GM23338 (cell line): ENCODE data around the gene ENOX1. TPM values are rescaled to one million over a fixed set of nuclear protein-coding genes. Genes with fewer than 3 reads are reported as not detected.

ENCODE experiments used
- ATAC-seq: fragments of 200-7000 bp; cut with Tn5 transposase; 3 replicates; pipeline ENCODE4 v1.9.1; 2020
- DNase-seq: peaks from one replicate; pipeline ENCODE4 v3.0.0-alpha.2; 2015; ENCODE audit warnings: low spot score
- H2AFZ ChIP-seq: fragments of 200-600 bp; sonication (generic); 2 replicates; pipeline ENCODE4 v1.8.0; 2016; ENCODE audit warnings: antibody characterized with exemption, mild to moderate bottlenecking, moderate library complexity
- H3F3A ChIP-seq: fragments of 200-600 bp; sonication (generic); replicated peaks from 2 replicates; pipeline ENCODE4 v1.8.0; 2017; ENCODE audit warnings: antibody characterized with exemption, mixed run types, low read depth
- H3K27ac ChIP-seq: fragments of 200-600 bp; sonication (generic); 2 replicates; pipeline ENCODE4 v1.6.1; 2016; ENCODE audit warnings: low read depth
- H3K27me3 ChIP-seq: fragments of 200-600 bp; sonication (generic); 2 replicates; pipeline ENCODE4 v1.8.0; 2016; ENCODE audit warnings: mild to moderate bottlenecking, mixed run types, moderate library complexity; ENCODE audit not compliant: insufficient read depth
- H3K36me3 ChIP-seq: fragments of 200-600 bp; sonication (generic); 2 replicates; pipeline ENCODE4 v1.8.0; 2016; ENCODE audit warnings: mild to moderate bottlenecking; ENCODE audit not compliant: insufficient read depth
- H3K4me1 ChIP-seq: fragments of 200-600 bp; sonication (generic); 2 replicates; pipeline ENCODE4 v1.8.0; 2016; ENCODE audit warnings: mild to moderate bottlenecking, moderate library complexity; ENCODE audit not compliant: insufficient read depth
- H3K4me2 ChIP-seq: fragments of 200-600 bp; sonication (generic); 2 replicates; pipeline ENCODE4 v1.7.1; 2017; ENCODE audit warnings: mixed run types
- H3K4me3 ChIP-seq: fragments of 200-600 bp; sonication (generic); 2 replicates; pipeline ENCODE4 v1.6.1; 2016; ENCODE audit warnings: mixed run types
- H3K79me2 ChIP-seq: fragments of 200-600 bp; sonication (generic); replicated peaks from 2 replicates; pipeline ENCODE4 v1.8.0; 2017; ENCODE audit warnings: mild to moderate bottlenecking; ENCODE audit not compliant: insufficient read depth
- H3K9me2 ChIP-seq: fragments of 200-600 bp; sonication (generic); 2 replicates; pipeline ENCODE4 v1.8.0; 2017; ENCODE audit not compliant: insufficient read depth
- H4K20me1 ChIP-seq: fragments of 200-600 bp; sonication (generic); replicated peaks from 2 replicates; pipeline ENCODE4 v1.8.0; 2017; ENCODE audit warnings: mild to moderate bottlenecking; ENCODE audit not compliant: insufficient read depth
- H3K27ac Mint-ChIP-seq: 2 replicates; pipeline ENCODE4 v1.8.0; 2020; ENCODE audit warnings: inconsistent platforms, mild to moderate bottlenecking, moderate library complexity, mixed read lengths
- H3K27me3 Mint-ChIP-seq: 3 replicates; pipeline ENCODE4 v1.8.0; 2022; ENCODE audit warnings: low read depth, mild to moderate bottlenecking, moderate library complexity, mixed read lengths, inconsistent platforms; ENCODE audit not compliant: insufficient read depth, poor library complexity
- H3K36me3 Mint-ChIP-seq: 3 replicates; pipeline ENCODE4 v1.8.0; 2021; ENCODE audit warnings: low read depth, mild to moderate bottlenecking, inconsistent platforms, moderate library complexity, mixed read lengths
- H3K4me1 Mint-ChIP-seq: 3 replicates; pipeline ENCODE4 v1.8.0; 2020; ENCODE audit warnings: mild to moderate bottlenecking, inconsistent platforms, mixed read lengths
- H3K4me3 Mint-ChIP-seq: 3 replicates; pipeline ENCODE4 v1.8.0; 2021; ENCODE audit warnings: moderate library complexity, mild to moderate bottlenecking, inconsistent platforms, mixed read lengths
- H3K9me3 Mint-ChIP-seq: 3 replicates; pipeline ENCODE4 v1.8.0; 2020; ENCODE audit warnings: moderate library complexity, mild to moderate bottlenecking, inconsistent platforms, mixed read lengths
- CREB1 ChIP-seq: fragments of 250-450 bp; sonication (Bioruptor Pico); IDR thresholded peaks from 2 replicates; pipeline ENCODE4 v1.5.0; 2020; ENCODE audit warnings: low read depth, mild to moderate bottlenecking, moderate library complexity
- EZH2 ChIP-seq: fragments of 200-600 bp; sonication (generic); IDR thresholded peaks from one replicate; pipeline ENCODE4 v1.8.0; 2017; ENCODE audit warnings: antibody characterized with exemption, mild to moderate bottlenecking, low read depth; ENCODE audit not compliant: unreplicated experiment
- JUNB ChIP-seq: IDR thresholded peaks from one replicate; pipeline ENCODE4 v1.6.1; 2016; ENCODE audit warnings: antibody characterized with exemption; ENCODE audit not compliant: unreplicated experiment
- NANOG ChIP-seq: IDR thresholded peaks from 2 replicates; pipeline ENCODE4 v1.6.1; 2016; ENCODE audit warnings: antibody characterized with exemption, borderline replicate concordance
- POLR2AphosphoS5 ChIP-seq: IDR thresholded peaks from 2 replicates; pipeline ENCODE4 v1.6.1; 2016; ENCODE audit warnings: antibody characterized with exemption, low read depth
- STAT1 ChIP-seq: IDR thresholded peaks from one replicate; pipeline ENCODE4 v1.6.1; 2016; ENCODE audit warnings: antibody characterized with exemption; ENCODE audit not compliant: unreplicated experiment
- ZNF331 ChIP-seq: fragments of 250-450 bp; sonication (Bioruptor Pico); IDR thresholded peaks from 2 replicates; pipeline ENCODE4 v1.5.0; 2020; ENCODE audit warnings: low read depth, mild to moderate bottlenecking, moderate library complexity
- polyA plus RNA-seq: library from polyadenylated mRNA; unstranded; fragments of >200 nt; fragmentation: Nextera tagmentation; extraction: Ambion mirVana; gene quantifications from 2 replicates; pipeline ENCODE4 v1.2.1, GENCODE V29; 2016
- total RNA-seq: library from RNA; depleted of rRNA; stranded (reverse); fragments of >200 nt; shearing (Covaris generic); gene quantifications from 2 replicates; pipeline ENCODE4 v1.2.3, GENCODE V29; 2014
- TF ChIP-seq, protein P1 (sequence below): IDR thresholded peaks from one replicate; pipeline ENCODE4 v1.6.1; 2018; ENCODE audit warnings: antibody characterized with exemption; ENCODE audit not compliant: unreplicated experiment
- TF ChIP-seq, protein P2 (sequence below): IDR thresholded peaks from 2 replicates; pipeline ENCODE4 v1.6.1; 2016; ENCODE audit warnings: antibody characterized with exemption
- TF ChIP-seq, protein P3 (sequence below), 2 experiments: fragments of 200-600 bp in 1 of 2; sonication (generic) in 1 of 2; conservative IDR thresholded peaks; 2 replicates each; pipeline versions ENCODE4 v1.5.1 to v1.6.1; 2016 to 2017; ENCODE audit warnings: antibody characterized with exemption in 2 of 2, low read depth in 2 of 2, mild to moderate bottlenecking in 2 of 2, moderate library complexity in 1 of 2

Gene ENOX1
- total and polyA plus RNA-seq, 2 experiments from 2014 or later, result 0.66 to 0.81 TPM

DNA sequence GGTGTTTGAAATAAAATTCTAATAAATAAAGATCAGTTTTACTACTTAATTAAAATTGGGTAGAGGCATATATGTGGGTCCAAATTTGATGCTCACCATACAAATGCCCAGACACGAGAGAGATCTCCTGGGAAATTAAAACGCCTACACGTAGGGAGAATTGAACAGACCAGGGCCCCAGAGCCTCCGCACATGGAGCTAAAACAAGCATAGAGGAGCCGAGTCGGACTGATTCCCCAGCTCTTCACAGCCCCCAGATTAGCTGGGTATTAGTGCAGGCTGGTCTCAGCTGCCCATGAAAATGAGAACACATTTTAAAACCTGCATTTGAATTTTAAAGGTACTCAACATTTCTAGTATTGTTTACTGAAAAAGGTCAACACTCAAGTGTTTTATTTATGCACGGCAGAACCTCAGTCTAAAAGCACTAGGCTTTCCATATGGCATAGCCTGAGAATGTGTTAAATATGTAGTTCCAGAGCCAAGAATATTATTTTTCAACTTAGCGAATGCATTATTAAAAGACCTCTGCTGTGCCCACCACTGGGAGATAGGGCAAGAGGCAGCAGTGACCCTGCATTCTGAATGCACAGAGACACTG is 344.8 kb downstream of the ENOX1 start:
- H2AFZ ChIP-seq, result no peak overlapping the region
- H3K4me1 ChIP-seq, result peaks cover 4% of the 10 kb centered on the region; the same call in 1 of the 2 replicates
- no peaks in the 10 kb centered on the region for H3K79me2 ChIP-seq
- no peak for TF ChIP-seq EZH2
- TF ChIP-seq, protein P1, sequence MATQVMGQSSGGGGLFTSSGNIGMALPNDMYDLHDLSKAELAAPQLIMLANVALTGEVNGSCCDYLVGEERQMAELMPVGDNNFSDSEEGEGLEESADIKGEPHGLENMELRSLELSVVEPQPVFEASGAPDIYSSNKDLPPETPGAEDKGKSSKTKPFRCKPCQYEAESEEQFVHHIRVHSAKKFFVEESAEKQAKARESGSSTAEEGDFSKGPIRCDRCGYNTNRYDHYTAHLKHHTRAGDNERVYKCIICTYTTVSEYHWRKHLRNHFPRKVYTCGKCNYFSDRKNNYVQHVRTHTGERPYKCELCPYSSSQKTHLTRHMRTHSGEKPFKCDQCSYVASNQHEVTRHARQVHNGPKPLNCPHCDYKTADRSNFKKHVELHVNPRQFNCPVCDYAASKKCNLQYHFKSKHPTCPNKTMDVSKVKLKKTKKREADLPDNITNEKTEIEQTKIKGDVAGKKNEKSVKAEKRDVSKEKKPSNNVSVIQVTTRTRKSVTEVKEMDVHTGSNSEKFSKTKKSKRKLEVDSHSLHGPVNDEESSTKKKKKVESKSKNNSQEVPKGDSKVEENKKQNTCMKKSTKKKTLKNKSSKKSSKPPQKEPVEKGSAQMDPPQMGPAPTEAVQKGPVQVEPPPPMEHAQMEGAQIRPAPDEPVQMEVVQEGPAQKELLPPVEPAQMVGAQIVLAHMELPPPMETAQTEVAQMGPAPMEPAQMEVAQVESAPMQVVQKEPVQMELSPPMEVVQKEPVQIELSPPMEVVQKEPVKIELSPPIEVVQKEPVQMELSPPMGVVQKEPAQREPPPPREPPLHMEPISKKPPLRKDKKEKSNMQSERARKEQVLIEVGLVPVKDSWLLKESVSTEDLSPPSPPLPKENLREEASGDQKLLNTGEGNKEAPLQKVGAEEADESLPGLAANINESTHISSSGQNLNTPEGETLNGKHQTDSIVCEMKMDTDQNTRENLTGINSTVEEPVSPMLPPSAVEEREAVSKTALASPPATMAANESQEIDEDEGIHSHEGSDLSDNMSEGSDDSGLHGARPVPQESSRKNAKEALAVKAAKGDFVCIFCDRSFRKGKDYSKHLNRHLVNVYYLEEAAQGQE, result no peak
- TF ChIP-seq, protein P2, sequence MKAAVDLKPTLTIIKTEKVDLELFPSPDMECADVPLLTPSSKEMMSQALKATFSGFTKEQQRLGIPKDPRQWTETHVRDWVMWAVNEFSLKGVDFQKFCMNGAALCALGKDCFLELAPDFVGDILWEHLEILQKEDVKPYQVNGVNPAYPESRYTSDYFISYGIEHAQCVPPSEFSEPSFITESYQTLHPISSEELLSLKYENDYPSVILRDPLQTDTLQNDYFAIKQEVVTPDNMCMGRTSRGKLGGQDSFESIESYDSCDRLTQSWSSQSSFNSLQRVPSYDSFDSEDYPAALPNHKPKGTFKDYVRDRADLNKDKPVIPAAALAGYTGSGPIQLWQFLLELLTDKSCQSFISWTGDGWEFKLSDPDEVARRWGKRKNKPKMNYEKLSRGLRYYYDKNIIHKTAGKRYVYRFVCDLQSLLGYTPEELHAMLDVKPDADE, result no peak
- TF ChIP-seq, protein P3, sequence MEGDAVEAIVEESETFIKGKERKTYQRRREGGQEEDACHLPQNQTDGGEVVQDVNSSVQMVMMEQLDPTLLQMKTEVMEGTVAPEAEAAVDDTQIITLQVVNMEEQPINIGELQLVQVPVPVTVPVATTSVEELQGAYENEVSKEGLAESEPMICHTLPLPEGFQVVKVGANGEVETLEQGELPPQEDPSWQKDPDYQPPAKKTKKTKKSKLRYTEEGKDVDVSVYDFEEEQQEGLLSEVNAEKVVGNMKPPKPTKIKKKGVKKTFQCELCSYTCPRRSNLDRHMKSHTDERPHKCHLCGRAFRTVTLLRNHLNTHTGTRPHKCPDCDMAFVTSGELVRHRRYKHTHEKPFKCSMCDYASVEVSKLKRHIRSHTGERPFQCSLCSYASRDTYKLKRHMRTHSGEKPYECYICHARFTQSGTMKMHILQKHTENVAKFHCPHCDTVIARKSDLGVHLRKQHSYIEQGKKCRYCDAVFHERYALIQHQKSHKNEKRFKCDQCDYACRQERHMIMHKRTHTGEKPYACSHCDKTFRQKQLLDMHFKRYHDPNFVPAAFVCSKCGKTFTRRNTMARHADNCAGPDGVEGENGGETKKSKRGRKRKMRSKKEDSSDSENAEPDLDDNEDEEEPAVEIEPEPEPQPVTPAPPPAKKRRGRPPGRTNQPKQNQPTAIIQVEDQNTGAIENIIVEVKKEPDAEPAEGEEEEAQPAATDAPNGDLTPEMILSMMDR (conservative IDR thresholded peaks at IDR 0.05; ENCODE audit: low read depth in 2 of 2), result no peak
- no peak for TF ChIP-seq NANOG
- no peak for TF ChIP-seq STAT1
- no peak for TF ChIP-seq ZNF331
- no peak for TF ChIP-seq CREB1 (CRISPR knock-in tag)
- no peak for TF ChIP-seq POLR2AphosphoS5
- no peak for TF ChIP-seq JUNB
- H3K27me3 ChIP-seq, result no peaks in the 10 kb centered on the region
- H3K27me3 Mint-ChIP-seq, result peaks cover 2% of the 10 kb centered on the region
- H3K4me3 Mint-ChIP-seq, result no peak overlapping the region
- H4K20me1 ChIP-seq, result no peaks in the 10 kb centered on the region
- no peak overlapping the region for H3K27ac ChIP-seq
- H3K4me3 ChIP-seq, result no peak overlapping the region
- H3F3A ChIP-seq, result no peaks in the 10 kb centered on the region
- peak overlapping the region; percentile 6; the same call in 1 of the 2 replicates for H3K4me2 ChIP-seq
- no peaks in the 10 kb centered on the region for H3K36me3 ChIP-seq
- H3K9me3 Mint-ChIP-seq, result no peaks in the 10 kb centered on the region
- DNase-seq, result no peak
- ATAC-seq, result peak; percentile 60
- 0 out of 2 replicates have a peak, but pooled peaks cover 2% of the 10 kb centered on the region for H3K9me2 ChIP-seq
- H3K36me3 Mint-ChIP-seq, result no peaks in the 10 kb centered on the region
- peaks cover 18% of the 10 kb centered on the region for H3K4me1 Mint-ChIP-seq
- 0 out of 2 replicates have a peak overlapping the region, but pooled peaks have one; percentile 47 for H3K27ac Mint-ChIP-seq
